ENCODE data around the gene AQP9.

Gene AQP9

DNA sequence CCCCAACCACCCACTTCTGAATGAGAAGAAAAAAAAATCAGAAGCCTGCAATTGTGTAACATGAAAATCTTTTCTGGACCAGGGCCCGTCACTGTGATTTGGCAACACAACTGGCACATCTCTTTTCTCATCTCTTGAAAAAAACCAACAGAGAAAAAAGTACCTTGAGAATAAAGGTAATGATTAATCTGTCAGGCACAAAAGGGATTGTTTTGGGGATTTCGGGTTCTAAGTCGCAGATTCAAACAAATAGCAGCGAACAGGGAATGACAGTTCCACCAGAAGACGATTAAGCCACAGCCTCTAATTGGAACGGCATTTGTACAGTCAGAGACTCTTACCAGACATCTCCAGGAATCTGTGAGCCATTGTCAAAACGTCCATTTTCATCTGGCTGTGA, at the start of gene AQP9:
Gene AQP9 (plus strand): TSS at position 276 of the 400 bp plus-strand sequence. CDS start 185 bp downstream, outside the sequence.
- no peak for TF ChIP-seq CTCF (IDR thresholded peaks at IDR 0.05)
- H3K4me3 ChIP-seq: no peak within 1 kb of the TSS
- DNase-seq (ENCODE audit: low spot score): no peak
- no peak within 1 kb of the TSS for H3K27ac ChIP-seq

GRCh38 chr15:58095415-58095814, 42.8 kb upstream of the AQP9 start:
- no peak for DNase-seq (ENCODE audit: low spot score)
- no peak overlapping the region for H3K27ac ChIP-seq
- no peak for TF ChIP-seq CTCF (IDR thresholded peaks at IDR 0.05)
- no peak overlapping the region for H3K4me3 ChIP-seq

DNA sequence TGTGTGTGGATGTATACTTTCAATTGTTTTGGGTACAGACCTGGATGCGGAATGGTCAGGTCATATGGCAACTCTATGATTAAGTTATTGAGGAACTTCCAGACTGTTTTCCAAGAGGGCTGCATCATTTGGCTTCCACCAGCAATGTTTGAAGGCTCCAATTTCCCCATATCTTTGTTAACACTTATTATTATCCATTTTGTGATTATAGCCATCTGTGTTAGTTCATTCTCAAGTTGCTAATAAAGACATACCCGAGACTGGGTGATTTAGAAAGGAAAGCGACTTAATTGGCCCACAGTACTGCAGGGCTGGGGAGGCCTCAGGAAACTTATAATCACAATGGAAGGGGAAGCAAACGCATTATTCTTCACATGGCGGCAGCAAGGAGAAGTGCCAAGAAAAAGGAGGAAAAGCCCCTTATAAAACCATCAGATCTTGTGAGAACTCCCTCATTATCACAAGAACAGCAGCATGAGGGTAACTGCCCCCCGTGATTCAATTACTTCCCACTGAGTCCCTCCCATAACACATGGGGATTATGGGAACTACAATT, 41.6 kb upstream of the AQP9 start:
- Histone ChIP-seq H3K27ac (no peak overlapping the region), H3K4me3 (no peak overlapping the region)
- TF ChIP-seq CTCF (IDR thresholded peaks at IDR 0.05): no peak
- no peak for DNase-seq (ENCODE audit: low spot score)

- TF ChIP-seq CTCF (IDR thresholded peaks at IDR 0.05): no peak
- no peak for DNase-seq (ENCODE audit: low spot score)
- Histone ChIP-seq H3K27ac (no peak overlapping the region), H3K4me3 (no peak overlapping the region)
These were observed 34.7 kb upstream of the AQP9 start for GRCh38 chr15:58103482-58103881.

DNA sequence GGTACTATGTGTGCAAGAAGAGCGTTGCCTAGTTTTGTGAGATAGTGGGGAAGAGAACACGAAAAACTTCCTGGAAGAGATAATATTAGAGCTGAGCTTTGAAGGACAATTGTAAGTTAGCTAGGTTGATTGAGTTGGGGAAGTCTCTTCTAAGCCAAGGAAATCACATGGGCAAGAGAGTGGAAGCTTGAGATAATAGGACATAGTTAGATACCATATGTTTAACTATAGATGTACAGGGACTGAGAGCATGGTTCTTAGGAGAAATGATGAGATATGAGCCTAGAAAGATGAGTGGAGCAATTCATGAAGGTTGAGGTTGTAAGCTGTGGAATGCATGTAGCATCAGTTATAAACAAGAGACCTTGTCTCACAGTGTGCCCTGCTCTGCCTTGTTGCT, 30.1 kb upstream of the AQP9 start:
- no peak for TF ChIP-seq CTCF (IDR thresholded peaks at IDR 0.05)
- H3K27ac ChIP-seq: no peak overlapping the region

GRCh38 chr15:58109419-58109818, 28.8 kb upstream of the AQP9 start:
- Histone ChIP-seq H3K4me3 (no peak overlapping the region), H3K27ac (no peak overlapping the region)
- no peak for TF ChIP-seq CTCF (IDR thresholded peaks at IDR 0.05)
- no peak for DNase-seq (ENCODE audit: low spot score)

More for the DNA sequence above, 30.1 kb upstream of the AQP9 start:
- DNase-seq (ENCODE audit: low spot score): no peak
- no peak overlapping the region for H3K4me3 ChIP-seq

DNA sequence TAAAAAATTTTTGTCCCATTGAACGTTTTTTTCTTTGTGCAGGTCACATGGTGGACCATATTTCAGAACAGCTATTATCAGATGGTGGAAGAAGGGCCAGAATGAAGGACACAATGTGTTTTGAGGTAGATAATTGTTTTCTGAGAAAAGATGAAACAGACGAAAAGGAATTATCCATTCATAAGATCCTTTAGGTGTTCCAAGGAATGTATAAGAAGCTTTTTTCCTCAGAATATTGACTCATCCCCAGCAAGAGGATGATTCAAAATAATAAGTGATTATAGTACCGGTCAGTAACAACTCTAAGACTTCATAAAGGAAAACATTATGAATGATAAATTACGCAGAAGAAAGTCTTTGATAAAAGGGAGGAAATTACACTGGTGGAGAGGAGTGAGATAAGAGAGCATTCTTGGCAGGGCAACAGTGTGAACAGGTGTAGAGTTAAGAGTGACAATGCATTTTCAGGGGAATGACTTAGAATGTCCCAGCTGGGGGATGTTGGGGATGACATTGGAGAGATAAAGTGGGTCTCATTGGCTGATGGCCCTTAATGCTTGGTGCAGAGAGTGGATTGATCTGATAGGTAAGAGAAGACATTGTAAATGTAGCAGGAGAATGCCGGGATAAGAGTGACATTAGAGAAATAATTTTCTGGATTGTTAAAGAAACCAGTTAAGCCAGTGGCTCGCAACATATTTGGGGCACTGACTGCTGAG, 27.0 kb upstream of the AQP9 start:
- no peak for DNase-seq (ENCODE audit: low spot score)
- TF ChIP-seq CTCF (IDR thresholded peaks at IDR 0.05): no peak
- Histone ChIP-seq H3K4me3 (no peak overlapping the region), H3K27ac (no peak overlapping the region)

Measured in coronary artery (tissue), 2 donors.